HG03565 (cell line): ENCODE results near the gene BMP15.

Experiments
- ATAC-seq: cut with Tn5 transposase; IDR thresholded peaks from one replicate; pipeline ENCODE4 v1.9.1; 2021; ENCODE audit warnings: mild to moderate bottlenecking, moderate library complexity; ENCODE audit not compliant: unreplicated experiment

The BMP15 gene

GRCh38 chrX:50910685-50911176, at the start of gene BMP15:
BMP15 (plus strand) TSS chrX:50910735; CDS start chrX:50910784, 49 bp downstream.
- ATAC-seq: no peak

GRCh38 chrX:50863471-50863870, 47.1 kb upstream of the BMP15 start:
- ATAC-seq: no peak

GRCh38 chrX:50865311-50865710, 45.2 kb upstream of the BMP15 start:
- no peak for ATAC-seq

- ATAC-seq: no peak
Observed at GRCh38 chrX:50871922-50872453, 38.5 kb upstream of the BMP15 start.

- ATAC-seq: no peak
Observed at GRCh38 chrX:50874876-50875275, 35.7 kb upstream of the BMP15 start.

GRCh38 chrX:50876551-50876950, 34.0 kb upstream of the BMP15 start:
- no peak for ATAC-seq

GRCh38 chrX:50877310-50877709, 33.2 kb upstream of the BMP15 start:
- ATAC-seq: no peak

GRCh38 chrX:50881028-50881427, 29.5 kb upstream of the BMP15 start:
- no peak for ATAC-seq

GRCh38 chrX:50888884-50889283, 21.7 kb upstream of the BMP15 start:
- ATAC-seq: no peak

- no peak for ATAC-seq
Observed at GRCh38 chrX:50889582-50889981, 21.0 kb upstream of the BMP15 start.

- ATAC-seq: no peak
Observed at GRCh38 chrX:50893047-50893446, 17.5 kb upstream of the BMP15 start.

GRCh38 chrX:50893466-50893865, 17.1 kb upstream of the BMP15 start:
- ATAC-seq: no peak

- no peak for ATAC-seq
Observed at GRCh38 chrX:50905334-50905733, 5.2 kb upstream of the BMP15 start.

- ATAC-seq: no peak
Observed at GRCh38 chrX:50913520-50913919, 3.0 kb downstream of the BMP15 start.

GRCh38 chrX:50920132-50920531, 9.6 kb downstream of the BMP15 start:
- no peak for ATAC-seq

- no peak for ATAC-seq
Observed at GRCh38 chrX:50927127-50927526, 16.6 kb downstream of the BMP15 start.

GRCh38 chrX:50941638-50942037, 31.1 kb downstream of the BMP15 start:
- no peak for ATAC-seq

GRCh38 chrX:50942471-50942870, 31.9 kb downstream of the BMP15 start:
- no peak for ATAC-seq

GRCh38 chrX:50952406-50952805, 41.9 kb downstream of the BMP15 start:
- no peak for ATAC-seq

- ATAC-seq: no peak
Observed at GRCh38 chrX:50953832-50954231, 43.3 kb downstream of the BMP15 start.

- no peak for ATAC-seq
Observed at GRCh38 chrX:50962156-50962555, 51.6 kb downstream of the BMP15 start.

GRCh38 chrX:50963842-50964241, 53.3 kb downstream of the BMP15 start:
- ATAC-seq: no peak
